Measurements from ENCODE around the gene TOX3. TPM values are rescaled to one million over a fixed set of nuclear protein-coding genes. Genes with fewer than 3 reads are reported as not detected.

The TOX3 gene
- total and polyA plus RNA-seq, 7 donors: 0.03 to 0.10 TPM; not detected in 5

- Histone ChIP-seq H3K27me3 (ENCODE audit: insufficient read depth in 3 of 3, low read length in 2 of 3) (no peaks in the 10 kb centered on the region), H3K27ac (no peak overlapping the region), H3K36me3 (ENCODE audit: insufficient read depth in 1 of 2, low read depth in 1 of 2) (no peaks in the 10 kb centered on the region), H3K4me3 (no peak overlapping the region), H3K9me3 (no peaks in the 10 kb centered on the region), H3K4me1 (no peaks in the 10 kb centered on the region)
- WGBS, 3 donors: 66 to 73% (median 67%) methylated on average over 2 of the region's 2 CpGs
- ATAC-seq (no peak), DNase-seq (no peak)
- TF ChIP-seq, protein P1, sequence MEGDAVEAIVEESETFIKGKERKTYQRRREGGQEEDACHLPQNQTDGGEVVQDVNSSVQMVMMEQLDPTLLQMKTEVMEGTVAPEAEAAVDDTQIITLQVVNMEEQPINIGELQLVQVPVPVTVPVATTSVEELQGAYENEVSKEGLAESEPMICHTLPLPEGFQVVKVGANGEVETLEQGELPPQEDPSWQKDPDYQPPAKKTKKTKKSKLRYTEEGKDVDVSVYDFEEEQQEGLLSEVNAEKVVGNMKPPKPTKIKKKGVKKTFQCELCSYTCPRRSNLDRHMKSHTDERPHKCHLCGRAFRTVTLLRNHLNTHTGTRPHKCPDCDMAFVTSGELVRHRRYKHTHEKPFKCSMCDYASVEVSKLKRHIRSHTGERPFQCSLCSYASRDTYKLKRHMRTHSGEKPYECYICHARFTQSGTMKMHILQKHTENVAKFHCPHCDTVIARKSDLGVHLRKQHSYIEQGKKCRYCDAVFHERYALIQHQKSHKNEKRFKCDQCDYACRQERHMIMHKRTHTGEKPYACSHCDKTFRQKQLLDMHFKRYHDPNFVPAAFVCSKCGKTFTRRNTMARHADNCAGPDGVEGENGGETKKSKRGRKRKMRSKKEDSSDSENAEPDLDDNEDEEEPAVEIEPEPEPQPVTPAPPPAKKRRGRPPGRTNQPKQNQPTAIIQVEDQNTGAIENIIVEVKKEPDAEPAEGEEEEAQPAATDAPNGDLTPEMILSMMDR (IDR thresholded peaks at IDR 0.05): no peak
- intact Hi-C loops (cut with DNase I): no loop called here
Observed at GRCh38 chr16:52433643-52434042, 113.3 kb downstream of the TOX3 start.

DNA sequence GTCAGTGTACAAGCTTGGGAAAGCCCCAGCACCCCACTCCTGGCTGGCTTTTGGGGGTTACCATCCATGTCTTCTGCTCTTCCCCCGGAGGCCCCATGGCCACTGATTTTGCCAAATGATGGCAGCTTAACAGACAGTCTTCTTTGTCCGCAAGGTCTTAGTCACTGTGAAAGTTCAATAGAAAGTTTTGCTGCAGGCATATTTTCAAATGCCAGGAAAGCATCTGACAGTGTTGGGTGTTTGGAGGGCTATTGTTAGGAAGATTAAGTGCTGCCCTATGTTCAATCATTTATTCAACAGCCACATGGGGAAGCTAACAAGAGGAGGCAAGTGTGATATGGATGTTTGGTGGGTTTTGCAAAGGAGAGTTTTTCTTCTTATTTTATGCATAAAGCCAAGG, 122.4 kb downstream of the TOX3 start:
- ATAC-seq (no peak), DNase-seq (no peak)
- no peak overlapping the region for H3K4me3 ChIP-seq
- no peak overlapping the region for H3K27ac ChIP-seq
- no peaks in the 10 kb centered on the region for H3K9me3 ChIP-seq
- no peaks in the 10 kb centered on the region for H3K27me3 ChIP-seq (ENCODE audit: insufficient read depth in 3 of 3, low read length in 2 of 3)
- WGBS, 3 donors: 91 to 94% (median 91%) methylated on average over 2 of the region's 2 CpGs
- H3K36me3 ChIP-seq (ENCODE audit: insufficient read depth in 1 of 2, low read depth in 1 of 2): no peaks in the 10 kb centered on the region
- H3K4me1 ChIP-seq: no peaks in the 10 kb centered on the region
- intact Hi-C loops (cut with DNase I): no loop called here
- TF ChIP-seq, protein P1 (IDR thresholded peaks at IDR 0.05): no peak

- 21 to 29% (median 25%) methylated on average over 1 of the region's 1 CpG for WGBS, 3 donors
- ATAC-seq (no peak), DNase-seq (no peak)
- TF ChIP-seq, protein P1 (IDR thresholded peaks at IDR 0.05): no peak
- no peaks in the 10 kb centered on the region for H3K9me3 ChIP-seq
- H3K27me3 ChIP-seq (ENCODE audit: insufficient read depth in 3 of 3, low read length in 2 of 3): no peaks in the 10 kb centered on the region
- intact Hi-C loops (cut with DNase I): no loop called here
- H3K4me3 ChIP-seq: no peak overlapping the region
- no peaks in the 10 kb centered on the region for H3K36me3 ChIP-seq (ENCODE audit: insufficient read depth in 1 of 2, low read depth in 1 of 2)
- H3K27ac ChIP-seq: no peak overlapping the region
- H3K4me1 ChIP-seq: no peaks in the 10 kb centered on the region
Observed at GRCh38 chr16:52422307-52422706, 124.6 kb downstream of the TOX3 start.

DNA sequence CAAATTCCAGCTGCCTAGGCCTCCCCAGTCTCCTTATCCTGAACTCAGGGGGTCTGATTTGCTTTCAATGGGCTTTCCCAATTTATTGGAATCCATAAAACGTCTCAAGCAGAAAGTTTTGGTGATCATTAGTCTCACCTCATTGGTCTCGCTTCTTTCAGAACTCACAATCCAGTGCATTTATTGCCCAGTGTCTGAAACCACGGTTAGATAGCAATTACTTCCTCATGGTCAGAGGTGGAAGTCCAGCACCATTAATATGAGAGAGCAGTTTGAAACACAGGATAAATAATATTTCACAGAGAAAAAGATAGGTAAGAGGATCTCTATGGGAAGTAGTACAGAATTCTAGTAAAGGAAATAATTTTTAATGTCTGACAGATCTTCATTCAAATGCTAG, 128.7 kb downstream of the TOX3 start:
- ATAC-seq: no peak
- intact Hi-C loops (cut with DNase I): no loop called here
- Histone ChIP-seq H3K36me3 (ENCODE audit: insufficient read depth in 1 of 2, low read depth in 1 of 2) (no peaks in the 10 kb centered on the region), H3K27me3 (ENCODE audit: insufficient read depth in 3 of 3, low read length in 2 of 3) (no peaks in the 10 kb centered on the region), H3K4me1 (no peaks in the 10 kb centered on the region), H3K9me3 (no peaks in the 10 kb centered on the region), H3K4me3 (no peak overlapping the region), H3K27ac (no peak overlapping the region)
- TF ChIP-seq, protein P1 (IDR thresholded peaks at IDR 0.05): no peak
- 44 to 47% (median 44%) methylated on average over 3 of the region's 3 CpGs for WGBS, 3 donors
- DNase-seq: no peak

DNA sequence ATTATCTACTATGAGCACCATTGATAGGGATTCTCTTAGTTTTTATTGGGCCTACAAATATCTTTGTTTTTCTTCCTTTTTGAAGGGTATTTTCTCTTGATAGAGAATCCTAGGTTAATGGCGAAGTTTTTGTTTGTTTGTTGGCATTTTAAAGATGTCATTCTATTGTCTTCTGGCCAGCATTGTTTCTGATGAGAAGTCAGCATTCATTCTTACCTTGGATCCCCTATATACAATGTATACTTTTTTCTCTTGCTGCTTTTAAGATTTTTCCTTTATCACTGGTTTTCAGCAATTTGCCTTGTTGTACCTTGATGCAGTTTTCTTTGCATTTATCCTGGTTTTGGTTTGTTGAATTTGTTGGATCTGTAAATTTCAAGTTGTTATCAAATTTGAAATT, 130.1 kb downstream of the TOX3 start:
- no peak for DNase-seq
- WGBS, 3 donors: 88 to 93% (median 89%) methylated on average over 1 of the region's 1 CpG
- Histone ChIP-seq H3K27me3 (ENCODE audit: insufficient read depth in 3 of 3, low read length in 2 of 3) (no peaks in the 10 kb centered on the region), H3K4me1 (no peaks in the 10 kb centered on the region), H3K4me3 (no peak overlapping the region), H3K9me3 (no peaks in the 10 kb centered on the region), H3K36me3 (ENCODE audit: insufficient read depth in 1 of 2, low read depth in 1 of 2) (no peaks in the 10 kb centered on the region), H3K27ac (no peak overlapping the region)
- TF ChIP-seq, protein P1 (IDR thresholded peaks at IDR 0.05): no peak
- no peak for ATAC-seq
- intact Hi-C loops (cut with DNase I): no loop called here

All from psoas muscle (tissue), 8 donors.